Measurements from ENCODE around the gene FSTL4.
A peak's percentile ranks its signal among the peaks of the same experiment; 100 is the strongest.

FSTL4 gene

DNA sequence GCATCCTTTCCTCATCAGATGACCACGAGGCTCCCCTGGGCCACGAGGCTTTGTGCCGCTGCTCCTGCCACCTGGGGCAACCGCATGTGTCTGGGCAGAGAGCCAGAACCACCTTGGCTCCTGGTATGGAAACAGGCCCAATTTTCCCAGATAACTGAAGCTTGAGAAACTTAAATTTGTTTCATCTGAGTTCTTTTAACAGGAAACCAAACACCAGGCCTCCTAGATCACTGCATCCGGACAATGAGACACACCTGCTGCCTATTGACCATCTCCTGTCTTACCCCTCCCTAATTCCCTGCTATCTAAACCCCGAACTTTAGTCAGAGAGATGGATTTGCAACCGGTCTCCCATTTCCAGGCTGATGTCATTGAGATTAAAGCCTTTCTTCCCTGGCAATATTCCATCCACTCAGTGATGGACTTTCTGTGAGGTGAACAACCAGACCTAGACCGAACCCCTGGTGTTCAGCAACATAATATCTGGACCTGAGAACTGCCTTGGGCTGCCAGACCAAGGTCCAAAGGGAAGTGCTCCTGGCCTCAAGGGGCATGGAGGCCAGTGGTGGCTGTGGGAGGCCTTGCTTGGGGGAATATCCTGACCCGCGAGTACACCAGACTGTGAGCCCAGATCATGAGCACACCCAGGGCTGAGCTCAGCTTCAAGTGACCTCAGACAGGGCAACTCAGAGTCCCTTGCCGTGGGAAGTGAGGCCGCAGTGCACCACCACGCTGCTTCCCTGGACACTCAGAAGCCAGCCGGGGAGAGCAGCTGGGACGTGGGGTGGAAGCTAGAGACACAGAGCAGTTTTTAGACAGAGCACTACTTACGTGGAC, 360.8 kb downstream of the FSTL4 start:
- no peak for DNase-seq

DNA sequence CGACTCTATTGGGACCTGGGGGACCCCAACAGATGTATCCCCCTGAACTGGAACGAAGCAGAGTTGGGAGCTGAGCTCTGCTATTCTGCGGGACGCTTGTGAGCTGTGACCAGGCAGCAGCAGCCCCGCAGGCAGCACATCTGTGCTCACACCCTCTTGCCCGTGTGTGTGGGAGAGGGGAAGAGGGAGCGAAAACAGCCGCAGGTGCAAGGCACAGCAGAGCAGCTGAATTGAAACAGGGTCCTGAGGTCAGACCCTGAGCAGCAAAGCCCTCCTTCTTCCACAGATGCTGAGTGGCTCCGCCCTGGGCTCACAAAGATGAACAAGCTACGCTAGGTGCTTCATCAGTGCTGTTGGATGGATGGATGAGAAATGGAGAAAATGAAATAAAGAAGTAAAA, 361.8 kb downstream of the FSTL4 start:
- no peak for DNase-seq

DNA sequence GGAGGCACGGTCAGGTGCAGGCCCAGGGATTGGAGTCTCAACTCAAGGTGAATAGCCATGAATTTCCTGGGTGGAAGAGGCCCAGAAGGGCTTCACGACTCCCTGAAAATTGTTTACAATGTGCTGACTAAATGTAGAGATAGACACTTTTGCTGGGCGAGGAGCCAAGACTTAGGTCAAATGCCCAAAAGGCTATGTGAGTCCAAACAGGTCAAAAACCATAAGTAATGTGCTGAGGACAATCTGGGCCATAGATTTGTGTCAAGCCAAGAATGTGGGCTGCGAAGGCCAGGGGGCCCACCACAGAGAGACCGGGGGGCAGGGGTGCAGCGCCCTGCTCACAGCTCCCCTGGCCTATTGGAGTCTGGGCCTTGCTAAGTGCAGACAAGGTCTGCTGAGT, 362.7 kb downstream of the FSTL4 start:
- DNase-seq = no peak

DNA sequence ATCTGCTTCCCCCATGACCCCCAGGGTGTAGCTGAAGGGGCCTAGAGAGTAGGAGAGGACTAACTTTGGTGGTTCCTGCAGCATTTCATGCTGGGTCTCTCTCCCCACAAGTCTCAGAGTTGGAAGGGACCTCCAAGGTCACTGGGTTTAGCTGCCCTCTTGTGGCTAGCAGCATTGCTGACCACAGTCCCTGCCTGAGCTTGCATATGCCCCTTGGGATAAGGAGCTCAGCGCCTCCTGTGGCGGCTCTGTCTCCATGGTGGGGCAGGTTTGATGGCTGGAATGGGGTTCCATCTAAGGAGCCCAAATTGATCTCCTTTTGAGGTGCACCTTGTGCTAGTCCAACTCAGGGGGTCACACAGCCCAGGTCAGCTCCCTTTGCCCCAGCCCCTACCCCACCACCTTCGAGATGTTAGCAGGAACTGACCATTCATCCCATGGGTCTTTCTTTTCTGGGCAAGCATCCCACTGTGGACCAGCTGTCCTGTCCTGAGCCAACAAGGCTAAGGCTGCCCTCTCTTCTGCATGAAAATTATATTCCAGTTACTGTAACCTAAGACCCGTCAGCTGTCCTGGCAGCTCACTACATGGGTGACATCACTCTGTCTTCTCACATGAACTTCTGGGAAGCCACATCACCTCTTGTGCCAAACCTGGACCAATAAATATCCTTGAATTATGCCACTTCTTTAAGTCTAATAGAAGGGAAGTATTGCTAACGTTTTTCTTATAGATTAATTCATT, 364.3 kb downstream of the FSTL4 start:
- peak; percentile 35 for DNase-seq

DNA sequence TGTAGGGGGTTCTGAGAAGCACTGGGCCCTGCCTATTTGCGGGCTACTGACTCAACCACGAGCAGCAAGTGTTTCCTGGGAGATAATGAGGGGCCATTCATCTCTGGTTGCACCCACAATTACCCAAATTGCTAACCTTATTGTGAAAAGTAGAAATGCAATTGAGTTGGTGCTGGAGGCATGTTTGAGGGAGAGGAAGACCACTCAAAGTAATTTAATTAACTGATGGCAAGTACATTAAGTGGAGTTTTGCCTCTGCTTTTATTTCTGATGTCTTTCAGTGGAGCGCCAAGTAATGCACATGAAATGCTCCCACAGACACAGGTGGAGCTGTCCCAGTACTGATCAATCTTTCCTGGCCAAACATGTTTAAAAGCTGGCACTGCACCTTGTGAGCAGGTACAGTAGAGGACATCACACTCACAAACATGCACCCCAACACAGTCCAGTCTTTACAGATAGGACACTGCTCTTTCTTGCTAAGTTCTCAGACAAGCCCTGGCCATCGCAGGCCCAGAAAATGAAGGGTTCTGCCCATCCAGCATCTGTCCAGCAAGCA, 365.1 kb downstream of the FSTL4 start:
- no peak for DNase-seq

DNA sequence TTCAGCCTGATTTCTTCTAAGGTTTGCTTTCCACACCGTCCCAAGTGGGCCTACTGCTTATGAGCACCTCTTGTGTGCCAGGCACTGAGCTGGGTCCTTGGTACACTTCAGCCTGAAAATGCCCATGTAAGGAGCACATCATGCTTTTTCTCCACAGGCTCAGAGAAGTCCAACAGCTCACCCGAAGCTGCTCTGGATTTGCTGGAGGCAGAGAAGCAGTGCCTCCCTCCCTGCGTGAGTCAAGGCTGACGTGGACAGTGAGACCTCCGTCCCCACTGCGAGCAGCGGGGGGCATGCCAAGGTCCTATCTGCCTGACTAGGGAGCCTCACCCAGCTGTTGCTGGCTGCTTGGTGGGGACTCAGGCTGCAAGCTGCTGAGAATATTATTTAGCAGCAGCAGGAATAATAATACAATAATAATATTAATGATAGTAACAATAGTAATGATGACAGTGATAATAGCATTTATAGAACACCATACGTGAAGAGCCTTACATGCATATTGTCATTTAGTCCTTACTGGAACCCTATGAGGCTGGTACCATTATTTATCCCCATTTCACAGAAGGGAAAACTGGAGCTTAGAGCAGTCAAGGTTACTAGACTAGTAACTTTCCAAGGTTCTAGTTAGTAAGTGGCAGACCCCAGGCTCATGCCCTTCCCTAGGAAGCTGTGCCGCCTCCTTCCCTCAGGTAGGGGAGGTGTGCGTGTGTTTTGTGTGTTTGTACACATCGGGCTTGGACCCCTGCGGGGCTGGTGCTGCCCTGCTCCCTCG, 365.8 kb downstream of the FSTL4 start:
- DNase-seq = no peak

DNA sequence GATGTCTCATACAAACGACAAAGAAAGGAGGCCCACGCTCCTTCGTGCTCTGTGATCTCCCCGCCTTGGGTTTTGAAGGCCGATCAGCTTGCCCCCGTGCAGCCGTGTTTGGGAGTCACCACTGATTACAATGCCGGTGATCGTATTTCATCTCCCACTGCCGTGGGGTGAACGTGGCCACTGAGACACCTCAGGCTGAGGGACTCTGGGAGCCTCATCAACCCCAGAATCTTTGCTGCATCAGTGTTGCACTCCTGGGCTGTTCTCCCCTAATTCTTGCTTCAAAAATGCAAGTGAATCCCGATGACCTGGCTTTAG, 366.3 kb downstream of the FSTL4 start:
- DNase-seq = no peak

DNA sequence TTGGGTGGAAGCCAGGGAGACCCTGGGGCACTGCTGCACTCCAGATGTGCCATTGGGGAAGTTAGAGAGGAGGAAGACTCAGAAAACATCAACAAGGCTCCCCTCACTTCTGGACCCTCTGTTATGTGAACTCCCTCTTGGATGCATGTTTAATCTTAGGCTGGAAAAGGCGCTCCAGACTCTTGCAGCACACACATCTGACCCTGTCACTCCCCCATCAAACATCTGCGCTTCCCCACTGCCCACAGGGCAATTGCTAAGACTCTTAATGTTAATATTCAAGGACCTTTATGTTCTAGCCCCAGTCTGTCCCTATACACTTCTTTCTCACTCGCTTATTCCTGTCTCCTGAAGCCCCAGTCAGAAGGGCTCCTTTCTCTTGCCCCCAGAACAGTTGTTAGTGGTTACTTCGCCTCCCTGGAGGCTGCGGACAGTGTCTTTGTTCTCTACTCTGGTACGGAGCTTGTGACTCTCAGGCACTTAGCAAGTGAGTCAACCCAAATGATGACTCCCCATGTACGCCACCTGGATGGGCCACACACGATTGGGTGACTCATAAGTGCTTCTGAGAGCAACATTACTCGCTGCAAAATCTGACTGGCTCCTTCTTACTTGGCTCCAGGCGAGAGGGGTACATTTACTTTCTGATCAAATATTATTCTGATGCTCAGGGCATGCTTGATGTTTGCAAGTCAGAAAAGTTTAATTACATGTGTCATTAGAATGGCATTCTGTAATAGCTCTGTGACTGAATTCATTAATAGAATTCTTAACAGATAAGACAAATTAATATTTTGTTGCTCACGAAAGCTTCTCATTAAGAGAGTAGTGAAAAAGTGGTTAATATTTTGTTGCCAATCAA, 366.9 kb downstream of the FSTL4 start:
- DNase-seq = no peak

DNA sequence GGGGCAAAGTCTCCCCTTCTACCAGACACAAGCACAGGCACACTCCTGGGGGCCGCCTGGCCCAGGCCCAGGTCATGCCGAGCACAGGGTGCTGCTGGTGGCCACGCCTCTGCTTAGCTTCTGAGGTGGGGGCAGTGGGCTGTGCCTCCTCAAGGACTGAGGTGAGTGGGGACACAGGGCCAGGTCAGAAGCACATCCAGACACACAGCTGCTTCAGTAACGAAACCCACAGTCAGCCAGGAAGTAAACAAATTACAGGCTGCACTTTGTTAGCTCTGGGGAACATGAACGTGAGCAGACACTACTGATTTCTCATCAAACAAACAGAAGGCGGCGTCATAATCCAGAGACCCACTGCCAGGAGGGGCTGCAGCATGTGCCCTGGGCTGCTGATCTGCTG, 368.1 kb downstream of the FSTL4 start:
- DNase-seq = no peak

DNA sequence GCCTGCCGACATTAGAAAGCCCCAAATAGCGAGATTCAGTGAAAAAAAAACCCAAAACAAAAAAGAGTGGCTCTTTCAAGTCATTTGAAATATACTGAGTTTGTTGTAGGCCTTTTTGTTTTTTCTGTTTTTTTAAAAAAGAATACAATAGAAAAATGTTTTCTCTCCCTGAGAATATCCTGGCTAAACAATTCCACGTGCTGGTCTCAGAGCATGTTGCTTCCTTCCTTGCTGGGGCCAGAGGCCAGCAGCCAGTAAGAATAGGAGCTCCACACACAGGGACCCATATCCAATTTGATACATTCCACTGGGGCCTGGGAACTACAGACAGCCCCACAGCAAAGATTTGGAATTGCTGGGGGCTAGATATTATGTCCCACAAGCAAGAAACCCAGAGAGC, 369.1 kb downstream of the FSTL4 start:
- no peak for DNase-seq

DNA sequence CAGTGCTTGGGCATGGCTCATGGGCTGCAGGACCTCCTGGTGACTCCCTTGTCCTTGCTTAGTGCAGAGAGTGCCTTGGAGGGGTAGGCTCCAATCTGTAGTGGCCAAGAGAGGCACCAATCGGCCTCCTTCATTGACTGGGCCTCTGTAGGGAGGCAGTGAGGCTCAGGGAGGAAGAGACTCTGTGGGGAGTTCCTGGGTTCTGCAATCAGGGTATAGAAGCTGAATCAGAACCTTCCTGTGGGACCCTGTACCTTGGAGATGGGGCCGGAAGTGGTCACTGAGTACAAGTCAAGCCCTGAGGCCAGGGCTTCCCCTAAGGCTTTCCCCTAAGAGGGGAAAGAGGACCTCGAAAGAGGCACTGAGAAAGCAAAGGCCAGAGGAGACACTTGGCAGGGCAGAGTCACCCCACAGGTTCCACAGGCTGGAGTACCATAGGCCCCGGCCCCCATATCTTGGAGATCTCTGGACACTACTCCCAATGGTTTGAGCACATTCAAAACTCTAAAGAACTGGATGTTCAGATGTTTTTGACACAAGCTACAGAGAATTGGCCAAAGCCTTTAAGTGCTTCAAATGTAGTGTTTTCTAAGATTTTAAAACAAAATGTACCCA, 370.0 kb downstream of the FSTL4 start:
- DNase-seq = no peak

DNA sequence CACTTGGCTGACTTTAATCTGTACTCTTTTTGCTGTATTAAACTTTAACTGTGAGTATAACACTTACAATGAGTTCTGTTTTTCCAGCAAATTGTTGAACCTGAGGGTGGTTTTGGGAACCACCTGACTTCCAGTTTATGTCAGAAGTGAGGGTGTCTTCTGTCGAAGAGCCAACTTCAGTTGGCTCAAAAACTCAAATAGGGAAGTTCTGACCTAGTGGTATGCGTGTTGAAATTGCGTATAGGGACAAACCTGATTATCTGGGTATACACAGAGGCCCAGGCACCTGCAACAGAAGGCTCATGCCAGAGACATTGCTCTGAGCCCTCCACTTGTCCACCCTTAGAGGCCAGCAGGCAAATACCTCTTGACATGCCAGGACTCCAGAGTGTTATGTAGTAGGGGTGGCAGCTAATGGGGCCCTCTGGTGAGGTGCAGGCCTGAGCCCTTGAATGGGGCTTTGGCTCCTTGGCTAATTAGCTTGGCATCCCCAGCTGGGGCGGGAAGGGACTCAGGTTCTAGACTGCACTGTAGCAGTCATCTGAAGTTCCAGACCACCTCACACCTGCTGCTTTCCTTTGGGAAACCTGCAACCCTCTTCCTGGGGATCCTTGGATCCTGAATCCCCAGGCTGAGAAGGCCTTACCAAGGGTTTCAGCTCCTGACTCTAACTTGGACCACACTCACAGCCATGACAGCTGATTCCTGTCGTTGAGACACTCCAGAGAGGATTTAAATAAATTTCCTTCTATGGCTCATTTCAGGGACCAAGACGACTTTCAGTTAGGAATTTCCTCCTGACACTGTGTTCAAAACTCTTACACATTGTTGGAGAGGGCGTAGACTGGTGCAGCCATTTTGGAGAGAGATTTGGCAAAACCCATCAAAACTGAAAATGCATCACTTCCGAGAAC, 370.9 kb downstream of the FSTL4 start:
- no peak for DNase-seq

DNA sequence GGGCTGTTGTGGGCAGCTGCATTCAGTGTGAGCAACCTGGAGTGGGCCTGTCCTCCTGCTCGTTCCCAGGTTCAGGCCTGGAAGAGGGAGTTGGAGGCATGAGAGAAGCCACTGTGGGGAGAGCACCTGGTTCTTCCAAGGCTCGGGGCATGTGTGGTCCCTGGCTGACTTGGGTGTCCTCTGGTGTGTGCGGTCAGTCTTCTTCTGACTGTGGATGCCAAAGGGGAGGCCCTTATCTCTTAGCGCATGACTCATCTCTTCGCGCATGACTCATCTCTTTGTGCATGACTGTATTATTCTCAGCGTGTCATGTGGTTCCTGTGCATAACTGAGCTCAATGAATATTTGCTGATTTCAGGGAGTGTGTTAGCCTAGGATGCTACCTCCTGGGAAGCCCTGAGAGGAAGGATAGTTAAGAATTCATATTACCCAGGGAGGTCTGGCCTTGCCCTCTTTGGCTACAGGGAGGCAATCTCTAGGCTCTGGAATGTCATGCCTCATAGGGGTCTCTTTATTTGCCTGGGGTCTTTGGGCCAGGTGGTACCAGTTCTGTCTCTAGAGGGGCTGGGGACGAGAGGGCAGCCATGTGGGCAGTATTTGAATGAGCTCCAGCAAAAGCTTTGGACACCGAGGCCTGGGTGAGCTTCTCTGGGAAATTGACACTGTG, 371.8 kb downstream of the FSTL4 start:
- no peak for DNase-seq

DNA sequence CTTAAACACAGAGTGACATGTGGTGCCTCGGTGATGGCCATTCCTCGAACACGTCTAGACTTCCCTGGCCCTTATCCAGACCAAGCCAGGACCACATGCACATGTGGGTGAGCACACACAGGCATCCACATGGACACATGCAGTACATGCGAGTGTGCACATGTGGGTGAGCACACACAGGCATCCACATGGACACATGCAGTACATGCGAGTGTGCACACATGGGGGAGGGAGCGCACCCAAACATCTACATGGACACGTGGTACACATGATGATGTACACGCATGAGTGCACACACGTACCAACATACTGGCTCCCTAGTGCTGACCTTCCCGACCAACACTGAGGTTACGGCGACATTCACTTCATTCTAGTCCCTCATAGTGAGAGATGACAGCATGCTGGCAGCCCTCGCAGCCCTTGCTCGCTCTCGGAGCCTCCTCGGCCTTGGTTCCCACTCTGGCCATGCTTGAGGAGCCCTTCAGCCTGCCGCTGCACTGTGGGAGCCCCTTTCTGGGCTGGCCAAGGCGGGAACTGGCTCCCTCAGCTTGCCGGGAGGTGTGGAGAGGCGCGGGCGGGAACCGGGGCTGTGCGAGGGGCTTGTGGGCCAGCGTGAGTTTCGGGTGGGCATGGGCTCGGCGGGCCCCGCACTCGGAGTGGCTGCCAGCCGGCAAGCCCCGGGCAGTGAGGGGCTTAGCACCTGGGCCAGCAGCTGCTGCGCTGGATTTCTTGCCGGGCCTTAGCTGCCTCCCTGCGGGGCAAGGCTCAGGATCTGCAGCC, 373.7 kb downstream of the FSTL4 start:
- DNase-seq = no peak

DNA sequence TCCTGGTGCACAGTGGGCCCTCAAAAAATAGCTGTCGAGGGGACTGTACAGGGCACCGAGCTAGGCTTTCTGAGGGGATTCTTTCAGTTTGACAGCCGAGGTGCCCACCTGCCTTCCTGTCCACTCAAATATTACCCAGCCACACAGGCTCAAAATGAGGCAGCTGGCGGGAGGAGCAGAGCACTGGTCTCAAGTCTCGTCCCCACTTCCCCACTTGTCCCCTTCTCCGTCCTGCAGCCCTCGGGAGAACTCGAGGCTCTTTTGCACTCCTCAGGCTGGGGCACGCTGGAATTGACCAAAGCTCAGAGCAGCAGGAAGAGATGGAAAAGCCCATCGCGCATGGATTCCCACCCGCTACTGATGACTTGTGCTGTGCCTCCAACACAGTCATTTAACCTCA, 375.4 kb downstream of the FSTL4 start:
- no peak for DNase-seq

DNA sequence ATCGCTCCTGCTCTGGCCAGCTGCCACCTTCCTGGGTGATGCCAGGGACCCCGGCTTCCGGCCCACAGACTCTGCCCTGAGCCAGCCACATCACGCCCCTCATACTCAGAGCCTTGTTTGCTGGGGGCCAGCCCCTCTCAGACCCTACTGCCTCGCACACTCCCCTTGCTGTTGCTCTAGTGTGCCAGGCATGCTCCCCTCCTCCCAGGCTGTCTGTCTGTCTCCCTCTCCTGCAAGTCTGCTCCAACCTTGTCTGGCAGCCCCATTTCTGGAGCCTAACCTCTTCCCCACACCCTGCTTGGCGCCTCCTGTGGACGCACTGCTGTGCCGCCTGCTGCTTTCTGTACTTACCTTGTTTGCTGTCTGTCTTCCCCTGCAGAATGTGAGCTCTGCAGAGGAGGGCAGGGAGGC, 375.8 kb downstream of the FSTL4 start:
- DNase-seq = no peak

DNA sequence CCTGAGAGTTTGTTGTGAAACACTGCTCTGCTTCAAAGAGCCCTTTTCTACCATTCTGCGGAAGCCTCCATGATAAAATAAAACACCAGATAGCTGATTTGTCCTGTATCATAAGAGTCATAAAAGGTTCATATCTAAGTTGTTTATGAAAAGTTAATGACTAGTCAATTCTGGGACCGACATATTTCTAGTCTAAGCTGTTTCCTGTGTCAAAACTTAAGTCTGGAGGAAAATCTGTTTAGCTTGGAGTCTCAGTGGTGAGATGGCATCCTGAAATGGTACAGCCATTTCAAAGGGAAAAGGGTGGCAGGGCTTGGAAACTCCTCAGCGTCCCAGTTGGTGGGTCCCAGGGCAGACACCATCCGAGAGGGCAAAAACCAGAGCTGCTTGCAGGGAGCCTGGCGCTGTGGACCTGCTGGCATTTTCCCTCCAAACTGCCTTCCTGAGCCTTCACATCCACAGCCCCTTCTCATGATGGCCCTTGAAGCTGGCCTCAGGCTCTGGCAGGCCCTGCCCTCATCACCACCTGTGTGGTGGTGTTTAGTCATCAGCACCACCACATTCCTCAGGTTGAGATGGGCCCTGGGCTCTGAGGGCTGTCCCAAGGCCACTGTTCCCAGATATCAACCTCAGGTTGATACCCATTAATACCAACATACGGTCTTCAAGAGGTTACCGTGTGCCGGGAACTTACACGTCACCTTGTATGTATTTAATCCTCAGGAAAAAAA, 376.5 kb downstream of the FSTL4 start:
- DNase-seq = no peak

DNA sequence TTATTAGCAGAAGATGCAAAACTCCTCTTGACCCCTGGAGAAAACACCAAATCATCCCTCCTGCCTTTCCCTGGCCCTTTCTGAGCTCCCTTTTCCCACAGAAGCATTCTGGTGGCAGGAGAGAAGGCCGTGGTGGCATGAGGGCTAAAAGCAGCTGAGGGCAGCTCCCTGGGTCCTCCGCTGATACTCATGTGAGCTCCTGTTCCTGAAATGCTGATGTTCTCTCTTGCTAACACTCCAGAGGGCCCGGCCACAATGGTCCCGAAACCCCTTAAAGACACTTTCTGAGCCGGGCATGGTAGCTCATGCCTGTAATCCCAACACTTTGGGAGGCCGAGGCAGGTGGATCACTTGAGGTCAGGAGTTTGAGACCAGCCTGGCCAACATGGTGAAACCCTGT, 377.4 kb downstream of the FSTL4 start:
- DNase-seq = no peak

DNA sequence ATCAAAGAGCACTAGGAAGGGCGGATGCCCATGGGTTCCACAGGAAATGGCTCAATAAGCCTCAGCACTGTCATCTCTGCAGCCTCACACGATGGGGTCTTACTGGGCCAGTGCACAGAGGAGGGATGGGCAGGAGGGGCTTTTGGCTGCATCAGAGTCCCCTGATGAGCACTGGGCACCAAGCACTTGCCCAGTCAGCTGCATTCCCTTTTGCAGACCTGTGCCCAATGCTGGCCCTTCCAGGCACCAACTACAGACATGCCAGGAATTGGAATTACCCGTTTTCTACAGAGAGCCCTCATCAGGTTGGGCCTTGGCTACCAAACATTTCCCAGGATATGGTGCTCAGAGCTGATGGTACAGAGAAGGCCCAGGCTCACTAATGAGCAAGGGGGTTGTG, 378.1 kb downstream of the FSTL4 start:
- no peak for DNase-seq
